ENCODE measurements around the gene OAS2.

- TF ChIP-seq, protein P1, sequence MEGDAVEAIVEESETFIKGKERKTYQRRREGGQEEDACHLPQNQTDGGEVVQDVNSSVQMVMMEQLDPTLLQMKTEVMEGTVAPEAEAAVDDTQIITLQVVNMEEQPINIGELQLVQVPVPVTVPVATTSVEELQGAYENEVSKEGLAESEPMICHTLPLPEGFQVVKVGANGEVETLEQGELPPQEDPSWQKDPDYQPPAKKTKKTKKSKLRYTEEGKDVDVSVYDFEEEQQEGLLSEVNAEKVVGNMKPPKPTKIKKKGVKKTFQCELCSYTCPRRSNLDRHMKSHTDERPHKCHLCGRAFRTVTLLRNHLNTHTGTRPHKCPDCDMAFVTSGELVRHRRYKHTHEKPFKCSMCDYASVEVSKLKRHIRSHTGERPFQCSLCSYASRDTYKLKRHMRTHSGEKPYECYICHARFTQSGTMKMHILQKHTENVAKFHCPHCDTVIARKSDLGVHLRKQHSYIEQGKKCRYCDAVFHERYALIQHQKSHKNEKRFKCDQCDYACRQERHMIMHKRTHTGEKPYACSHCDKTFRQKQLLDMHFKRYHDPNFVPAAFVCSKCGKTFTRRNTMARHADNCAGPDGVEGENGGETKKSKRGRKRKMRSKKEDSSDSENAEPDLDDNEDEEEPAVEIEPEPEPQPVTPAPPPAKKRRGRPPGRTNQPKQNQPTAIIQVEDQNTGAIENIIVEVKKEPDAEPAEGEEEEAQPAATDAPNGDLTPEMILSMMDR (optimal IDR thresholded peaks at IDR 0.05 in 1 of 3, IDR thresholded peaks at IDR 0.05 in 1 of 3, conservative IDR thresholded peaks at IDR 0.05 in 1 of 3; ENCODE audit: extremely low read depth in 1 of 3, insufficient read depth in 2 of 3, low read length in 3 of 3), result peak; percentile 61 to 62 (median 62)
- TF ChIP-seq EZH2 (IDR thresholded peaks at IDR 0.05; ENCODE audit: low read length), result no peak
These were observed 52.7 kb downstream of the OAS2 start for GRCh38 chr12:113030875-113031525.

All from keratinocyte (primary cell).